Neural progenitor cell (in vitro differentiated cells): ENCODE data around the gene ZFHX3. TPM values are rescaled to one million over a fixed set of nuclear protein-coding genes. Genes with fewer than 3 reads are reported as not detected.

Source experiments
- DNase-seq: peaks from one replicate; pipeline ENCODE4 v3.0.0-alpha.2; 2016; ENCODE audit warnings: low spot score
- H2AFZ ChIP-seq: fragments of 200-600 bp; sonication (generic); replicated peaks from 2 replicates; pipeline ENCODE4 v1.6.1; 2016; ENCODE audit warnings: antibody characterized with exemption
- H3F3A ChIP-seq: fragments of 200-600 bp; sonication (generic); 2 replicates; pipeline ENCODE4 v1.6.1; 2016; ENCODE audit warnings: antibody characterized with exemption, low read depth
- H3K27ac ChIP-seq: fragments of 200-600 bp; sonication (generic); 2 replicates; pipeline ENCODE4 v1.5.1; 2016; ENCODE audit warnings: mild to moderate bottlenecking
- H3K27me3 ChIP-seq: fragments of 200-600 bp; sonication (generic); 2 replicates; pipeline ENCODE4 v1.6.1; 2016; ENCODE audit warnings: mild to moderate bottlenecking, moderate library complexity
- H3K36me3 ChIP-seq: fragments of 200-600 bp; sonication (generic); 2 replicates; pipeline ENCODE4 v1.5.1; 2016
- H3K4me1 ChIP-seq: fragments of 200-600 bp; sonication (generic); 2 replicates; pipeline ENCODE4 v1.6.1; 2016; ENCODE audit warnings: mixed run types
- H3K4me2 ChIP-seq: fragments of 200-600 bp; sonication (generic); 2 replicates; pipeline ENCODE4 v1.6.1; 2016
- H3K4me3 ChIP-seq: fragments of 200-600 bp; sonication (generic); 2 replicates; pipeline ENCODE4 v1.5.1; 2016
- H3K79me2 ChIP-seq: fragments of 200-600 bp; sonication (generic); 2 replicates; pipeline ENCODE4 v1.6.1; 2016; ENCODE audit warnings: low read depth
- H3K9ac ChIP-seq: fragments of 200-600 bp; sonication (generic); 2 replicates; pipeline ENCODE4 v1.6.1; 2016
- H3K9me3 ChIP-seq: fragments of 200-600 bp; sonication (generic); 2 replicates; pipeline ENCODE4 v1.5.1; 2016; ENCODE audit warnings: low read depth
- H4K20me1 ChIP-seq: fragments of 200-600 bp; sonication (generic); 2 replicates; pipeline ENCODE4 v1.6.1; 2016; ENCODE audit warnings: low read depth
- H3K27ac Mint-ChIP-seq: 3 replicates; pipeline ENCODE4 v1.8.0; 2021; ENCODE audit warnings: mixed read lengths
- H3K27me3 Mint-ChIP-seq: 2 replicates; pipeline ENCODE4 v1.8.0; 2022; ENCODE audit warnings: low read depth, mild to moderate bottlenecking, inconsistent platforms, moderate library complexity, mixed read lengths; ENCODE audit not compliant: insufficient read depth
- H3K36me3 Mint-ChIP-seq: 3 replicates; pipeline ENCODE4 v1.8.0; 2021; ENCODE audit warnings: mixed read lengths
- H3K4me1 Mint-ChIP-seq: 3 replicates; pipeline ENCODE4 v1.8.0; 2021; ENCODE audit warnings: mixed read lengths
- H3K4me3 Mint-ChIP-seq: 3 replicates; pipeline ENCODE4 v1.8.0; 2021; ENCODE audit warnings: mild to moderate bottlenecking, moderate library complexity, mixed read lengths
- H3K9me3 Mint-ChIP-seq: 3 replicates; pipeline ENCODE4 v1.8.0; 2020; ENCODE audit warnings: mixed read lengths
- EZH2 ChIP-seq: fragments of 200-600 bp; sonication (generic); IDR thresholded peaks from 2 replicates; pipeline ENCODE4 v1.6.1; 2017; ENCODE audit warnings: antibody characterized with exemption, mild to moderate bottlenecking, moderate library complexity
- EZH2phosphoT487 ChIP-seq: fragments of 200-600 bp; sonication (generic); IDR thresholded peaks from 2 replicates; pipeline ENCODE4 v1.6.1; 2017; ENCODE audit warnings: antibody characterized with exemption
- total RNA-seq: library from RNA; depleted of rRNA; stranded (reverse); fragments of >200 nt; gene quantifications from 2 replicates; pipeline ENCODE4 v1.2.3, GENCODE V29; 2015; ENCODE audit warnings: low replicate concordance
- TF ChIP-seq, protein P1 (sequence below): fragments of 200-600 bp; sonication (generic); IDR thresholded peaks from 2 replicates; pipeline ENCODE4 v1.5.1; 2017; ENCODE audit warnings: antibody characterized with exemption, mild to moderate bottlenecking

Gene ZFHX3
- total RNA-seq, 1 donor from 2014 or later, result 2.4 TPM

DNA sequence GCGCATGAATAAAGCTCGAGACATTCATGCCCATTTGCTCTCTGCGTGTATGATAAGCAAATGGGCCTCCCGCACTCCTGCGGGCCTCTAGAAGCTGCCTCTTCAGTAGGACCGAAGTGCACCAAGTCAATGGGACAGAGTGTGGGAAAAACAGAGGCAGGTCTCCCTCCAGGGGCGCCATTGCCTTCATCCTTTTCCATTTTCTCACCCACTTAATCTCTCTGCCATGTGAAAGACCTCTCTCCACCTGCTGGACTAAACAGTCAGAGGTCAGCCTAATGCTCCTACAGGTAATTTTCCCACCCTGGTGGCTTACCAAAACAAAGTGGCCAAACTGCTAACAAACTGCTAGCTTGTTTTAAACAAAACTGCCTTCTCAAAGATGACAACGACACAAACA is 210.9 kb downstream of the ZFHX3 start:
- TF ChIP-seq EZH2 (no peak), EZH2phosphoT487 (no peak)
- TF ChIP-seq, protein P1, sequence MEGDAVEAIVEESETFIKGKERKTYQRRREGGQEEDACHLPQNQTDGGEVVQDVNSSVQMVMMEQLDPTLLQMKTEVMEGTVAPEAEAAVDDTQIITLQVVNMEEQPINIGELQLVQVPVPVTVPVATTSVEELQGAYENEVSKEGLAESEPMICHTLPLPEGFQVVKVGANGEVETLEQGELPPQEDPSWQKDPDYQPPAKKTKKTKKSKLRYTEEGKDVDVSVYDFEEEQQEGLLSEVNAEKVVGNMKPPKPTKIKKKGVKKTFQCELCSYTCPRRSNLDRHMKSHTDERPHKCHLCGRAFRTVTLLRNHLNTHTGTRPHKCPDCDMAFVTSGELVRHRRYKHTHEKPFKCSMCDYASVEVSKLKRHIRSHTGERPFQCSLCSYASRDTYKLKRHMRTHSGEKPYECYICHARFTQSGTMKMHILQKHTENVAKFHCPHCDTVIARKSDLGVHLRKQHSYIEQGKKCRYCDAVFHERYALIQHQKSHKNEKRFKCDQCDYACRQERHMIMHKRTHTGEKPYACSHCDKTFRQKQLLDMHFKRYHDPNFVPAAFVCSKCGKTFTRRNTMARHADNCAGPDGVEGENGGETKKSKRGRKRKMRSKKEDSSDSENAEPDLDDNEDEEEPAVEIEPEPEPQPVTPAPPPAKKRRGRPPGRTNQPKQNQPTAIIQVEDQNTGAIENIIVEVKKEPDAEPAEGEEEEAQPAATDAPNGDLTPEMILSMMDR, result peak; percentile 40
- Histone ChIP-seq H3K4me1 (peaks cover 15% of the 10 kb centered on the region), H2AFZ (no peak overlapping the region), H3K4me3 (no peak overlapping the region), H3K4me2 (no peak overlapping the region), H3K9ac (no peak overlapping the region), H3K27me3 (no peaks in the 10 kb centered on the region), H3F3A (no peaks in the 10 kb centered on the region), H3K27ac (no peak overlapping the region), H3K36me3 (no peaks in the 10 kb centered on the region), H3K9me3 (no peaks in the 10 kb centered on the region), H3K79me2 (no peaks in the 10 kb centered on the region), H4K20me1 (no peaks in the 10 kb centered on the region)
- Mint-ChIP-seq H3K9me3 (no peaks in the 10 kb centered on the region), H3K36me3 (no peaks in the 10 kb centered on the region), H3K4me1 (peaks cover 81% of the 10 kb centered on the region), H3K4me3 (no peak overlapping the region), H3K27ac (no peak overlapping the region), H3K27me3 (no peaks in the 10 kb centered on the region)
- peak; percentile 21 for DNase-seq

DNA sequence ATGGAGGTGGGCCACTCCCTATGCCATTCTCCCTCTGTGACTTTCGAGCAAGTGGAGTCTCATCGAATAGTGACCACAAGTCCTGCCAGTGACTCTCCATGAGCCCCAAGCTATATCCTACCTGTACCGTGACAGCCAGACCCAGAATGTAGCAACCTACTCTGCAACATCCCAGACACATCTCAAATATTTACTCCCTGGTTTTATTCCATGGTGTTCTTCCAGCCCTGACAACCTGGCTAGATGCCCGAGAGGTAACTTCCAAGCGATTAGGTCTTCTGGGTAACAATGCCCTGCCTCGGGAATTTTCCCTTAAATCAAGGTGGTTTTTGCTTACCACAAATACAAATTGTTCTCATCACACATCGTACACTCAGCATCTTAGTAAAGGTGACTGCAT is 211.7 kb downstream of the ZFHX3 start:
- no peak for TF ChIP-seq EZH2
- TF ChIP-seq, protein P1, result no peak
- no peak for TF ChIP-seq EZH2phosphoT487
- peaks cover 79% of the 10 kb centered on the region for H3K4me1 Mint-ChIP-seq

DNA sequence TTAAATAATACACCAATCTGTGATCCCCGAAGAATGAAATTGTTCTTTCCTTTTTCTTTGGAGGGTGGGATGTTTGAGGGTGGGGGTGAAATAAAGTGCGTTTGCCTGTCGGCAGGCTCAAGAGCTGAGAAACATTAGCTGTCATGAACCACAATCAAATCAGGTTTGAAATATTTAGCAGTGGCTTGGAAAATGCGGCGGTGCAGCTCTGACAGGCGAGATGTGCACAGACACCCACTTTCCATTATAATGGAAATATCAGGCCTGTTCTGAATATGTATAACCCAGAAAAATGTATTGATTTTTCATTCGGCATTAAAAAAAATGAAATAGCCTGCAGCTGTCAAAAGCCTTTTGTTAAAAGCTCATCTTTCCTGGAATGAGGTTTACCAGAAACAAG is 212.8 kb downstream of the ZFHX3 start:
- DNase-seq, result no peak
- TF ChIP-seq EZH2, result no peak
- no peaks in the 10 kb centered on the region for H3K36me3 ChIP-seq
- H3K27ac ChIP-seq, result no peak overlapping the region
- H3K9ac ChIP-seq, result no peak overlapping the region
- H3K27me3 Mint-ChIP-seq, result peaks cover 2% of the 10 kb centered on the region
- H3K4me2 ChIP-seq, result no peak overlapping the region
- peaks cover 2% of the 10 kb centered on the region for H3K36me3 Mint-ChIP-seq
- H3K4me3 Mint-ChIP-seq, result no peak overlapping the region
- peaks cover 15% of the 10 kb centered on the region for H3K4me1 ChIP-seq
- H2AFZ ChIP-seq, result no peak overlapping the region
- H3K9me3 ChIP-seq, result no peaks in the 10 kb centered on the region
- no peak overlapping the region for H3K4me3 ChIP-seq
- no peak overlapping the region for H3K27ac Mint-ChIP-seq
- H3K79me2 ChIP-seq, result no peaks in the 10 kb centered on the region
- peaks cover 71% of the 10 kb centered on the region for H3K4me1 Mint-ChIP-seq
- H3K27me3 ChIP-seq, result no peaks in the 10 kb centered on the region
- H3F3A ChIP-seq, result no peaks in the 10 kb centered on the region
- no peaks in the 10 kb centered on the region for H3K9me3 Mint-ChIP-seq
- no peaks in the 10 kb centered on the region for H4K20me1 ChIP-seq

More for the DNA sequence above, 211.7 kb downstream of the ZFHX3 start:
- no peaks in the 10 kb centered on the region for H3K27me3 Mint-ChIP-seq
- H3K27ac ChIP-seq, result no peak overlapping the region
- H3K4me3 ChIP-seq, result no peak overlapping the region
- no peak overlapping the region for H2AFZ ChIP-seq
- H3K9me3 ChIP-seq, result no peaks in the 10 kb centered on the region
- H3K4me1 ChIP-seq, result peaks cover 15% of the 10 kb centered on the region
- no peaks in the 10 kb centered on the region for H3K9me3 Mint-ChIP-seq
- peak overlapping the region; percentile 59 for H3K27ac Mint-ChIP-seq
- H3K36me3 ChIP-seq, result no peaks in the 10 kb centered on the region
- no peak for DNase-seq
- no peaks in the 10 kb centered on the region for H4K20me1 ChIP-seq
- no peaks in the 10 kb centered on the region for H3F3A ChIP-seq
- H3K4me2 ChIP-seq, result no peak overlapping the region
- H3K79me2 ChIP-seq, result no peaks in the 10 kb centered on the region
- H3K9ac ChIP-seq, result no peak overlapping the region
- no peaks in the 10 kb centered on the region for H3K27me3 ChIP-seq
- H3K4me3 Mint-ChIP-seq, result no peak overlapping the region
- H3K36me3 Mint-ChIP-seq, result no peaks in the 10 kb centered on the region

DNA sequence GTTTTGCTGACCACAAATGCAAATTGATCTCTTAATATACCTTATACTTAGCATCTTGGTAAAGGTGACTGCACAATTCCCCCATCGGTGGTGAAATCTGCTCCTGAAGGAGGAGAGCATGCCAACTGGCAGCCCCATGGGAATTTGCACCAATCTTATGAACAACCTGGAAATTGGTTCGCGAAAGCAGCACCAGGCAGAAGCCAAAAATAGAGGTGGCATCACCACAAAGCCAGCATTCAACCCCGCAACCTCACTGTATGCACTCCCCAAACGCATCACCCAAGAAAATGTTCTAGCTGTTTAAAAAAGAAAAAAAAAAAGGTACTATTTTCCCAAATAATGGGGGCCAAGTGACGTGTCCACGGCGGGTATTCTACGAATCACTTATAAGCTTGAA is 213.4 kb downstream of the ZFHX3 start:
- Histone ChIP-seq H4K20me1 (no peaks in the 10 kb centered on the region), H3K27ac (no peak overlapping the region), H3K36me3 (no peaks in the 10 kb centered on the region), H3K79me2 (no peaks in the 10 kb centered on the region), H3K4me1 (peaks cover 15% of the 10 kb centered on the region), H3K4me2 (no peak overlapping the region), H2AFZ (no peak overlapping the region), H3K27me3 (no peaks in the 10 kb centered on the region), H3K9ac (no peak overlapping the region), H3F3A (no peaks in the 10 kb centered on the region), H3K4me3 (no peak overlapping the region), H3K9me3 (no peaks in the 10 kb centered on the region)
- TF ChIP-seq, protein P1, result no peak
- TF ChIP-seq EZH2 (no peak), EZH2phosphoT487 (no peak)
- Mint-ChIP-seq H3K9me3 (no peaks in the 10 kb centered on the region), H3K4me1 (peaks cover 67% of the 10 kb centered on the region), H3K27ac (no peak overlapping the region), H3K4me3 (no peak overlapping the region), H3K27me3 (peaks cover 4% of the 10 kb centered on the region), H3K36me3 (peaks cover 4% of the 10 kb centered on the region)
- no peak for DNase-seq
